Body of pancreas (tissue), 4 donors: ENCODE data around the gene CDK5RAP3.

ENCODE experiments used
- CTCF ChIP-seq, 7 experiments: fragments of 450-650 bp in 4 of 7; fragments of 200-600 bp in 3 of 7; sonication (generic) in 3 of 7; IDR thresholded peaks; one replicate each; pipeline ENCODE4 v1.5.1; 2016 to 2019; ENCODE audit warnings: antibody characterized with exemption in 7 of 7
- POLR2A ChIP-seq, 3 donors: fragments of 450-650 bp; IDR thresholded peaks; one replicate each; pipeline ENCODE4 v1.6.1; 2016; ENCODE audit warnings: antibody characterized with exemption in 3 of 3, mild to moderate bottlenecking in 2 of 3

GRCh38 chr17:48025040-48025903 is 54.4 kb downstream of the CDK5RAP3 start:
- peak; percentile 81 to 96 (median 92) for TF ChIP-seq CTCF (IDR thresholded peaks at IDR 0.05)
- peak in 2 of 3 donors; percentile 35 to 39 for TF ChIP-seq POLR2A (IDR thresholded peaks at IDR 0.05)
